Ishikawa (cell line): ENCODE data around the gene NKAIN2.

ENCODE experiments used
- CEBPB ChIP-seq: IDR thresholded peaks from 2 replicates; pipeline ENCODE4 v1.6.1; 2012
- CREB1 ChIP-seq: IDR thresholded peaks from 2 replicates; pipeline ENCODE4 v1.6.1; 2012; ENCODE audit warnings: low read depth
- EGR1 ChIP-seq: IDR thresholded peaks from 2 replicates; pipeline ENCODE4 v1.6.1; 2012
- EP300 ChIP-seq: IDR thresholded peaks from 2 replicates; pipeline ENCODE4 v1.6.1; 2012; ENCODE audit warnings: borderline replicate concordance
- FOXM1 ChIP-seq: IDR thresholded peaks from 2 replicates; pipeline ENCODE4 v1.6.1; 2012; ENCODE audit warnings: low read depth, borderline replicate concordance
- MAX ChIP-seq: IDR thresholded peaks from 2 replicates; pipeline ENCODE4 v1.6.1; 2012
- NFIC ChIP-seq: IDR thresholded peaks from 2 replicates; pipeline ENCODE4 v1.6.1; 2012
- RAD21 ChIP-seq: IDR thresholded peaks from 2 replicates; pipeline ENCODE4 v1.6.1; 2012; ENCODE audit warnings: low read depth
- REST ChIP-seq: IDR thresholded peaks from 2 replicates; pipeline ENCODE4 v1.6.1; 2012; ENCODE audit warnings: low read depth, mild to moderate bottlenecking
- TAF1 ChIP-seq: IDR thresholded peaks from 2 replicates; pipeline ENCODE4 v1.6.1; 2012; ENCODE audit warnings: low read depth, mild to moderate bottlenecking
- TCF12 ChIP-seq: IDR thresholded peaks from 2 replicates; pipeline ENCODE4 v1.6.1; 2012; ENCODE audit warnings: low read depth
- TEAD4 ChIP-seq: IDR thresholded peaks from 2 replicates; pipeline ENCODE4 v1.6.1; 2012
- USF1 ChIP-seq: IDR thresholded peaks from 2 replicates; pipeline ENCODE4 v1.6.1; 2012
- YY1 ChIP-seq: IDR thresholded peaks from 2 replicates; pipeline ENCODE4 v1.6.1; 2012; ENCODE audit warnings: low read depth
- ZBTB7A ChIP-seq: IDR thresholded peaks from 2 replicates; pipeline ENCODE4 v1.6.1; 2012; ENCODE audit warnings: low read depth

NKAIN2 gene

GRCh38 chr6:124147621-124148020 lies 344.0 kb downstream of the NKAIN2 start:
- TF ChIP-seq MAX: no peak
- no peak for TF ChIP-seq CREB1
- TF ChIP-seq NFIC: no peak
- TF ChIP-seq TEAD4: no peak
- TF ChIP-seq CEBPB: no peak
- TF ChIP-seq USF1: no peak
- TF ChIP-seq FOXM1: no peak
- no peak for TF ChIP-seq YY1
- no peak for TF ChIP-seq ZBTB7A
- no peak for TF ChIP-seq EGR1
- TF ChIP-seq EP300: no peak
- no peak for TF ChIP-seq TCF12
- TF ChIP-seq TAF1: no peak
- no peak for TF ChIP-seq REST
- TF ChIP-seq RAD21: no peak

GRCh38 chr6:124148236-124148957 lies 344.7 kb downstream of the NKAIN2 start:
- TF ChIP-seq TEAD4 (no peak), FOXM1 (no peak), NFIC (no peak), CREB1 (no peak), USF1 (no peak), REST (no peak), RAD21 (no peak), YY1 (no peak), TCF12 (no peak)

- TF ChIP-seq TAF1: no peak
- no peak for TF ChIP-seq CEBPB
- TF ChIP-seq RAD21: no peak
- TF ChIP-seq USF1: no peak
- TF ChIP-seq FOXM1: no peak
- no peak for TF ChIP-seq TEAD4
- TF ChIP-seq MAX: no peak
- no peak for TF ChIP-seq CREB1
- TF ChIP-seq NFIC: no peak
Measured at GRCh38 chr6:124149646-124150045, 346.0 kb downstream of the NKAIN2 start.

- no peak for TF ChIP-seq ZBTB7A
- no peak for TF ChIP-seq MAX
- no peak for TF ChIP-seq TCF12
- TF ChIP-seq YY1: no peak
- no peak for TF ChIP-seq USF1
- no peak for TF ChIP-seq FOXM1
- no peak for TF ChIP-seq NFIC
- no peak for TF ChIP-seq CEBPB
- no peak for TF ChIP-seq TAF1
- no peak for TF ChIP-seq CREB1
- no peak for TF ChIP-seq EP300
- no peak for TF ChIP-seq EGR1
- no peak for TF ChIP-seq TEAD4
- no peak for TF ChIP-seq RAD21
- TF ChIP-seq REST: no peak
Measured at GRCh38 chr6:124158024-124158423, 354.4 kb downstream of the NKAIN2 start.
